ENCODE measurements around the gene HEATR1. TPM values are rescaled to one million over a fixed set of nuclear protein-coding genes. Genes with fewer than 3 reads are reported as not detected.
"Not testable (repeated sequence)": the region's sequence is repeated elsewhere in the genome, so short reads cannot be mapped to it uniquely, and the experiment has no call there.

HEATR1 gene
- total RNA-seq, 3 donors from 2014 or later = 113 to 126 (median 120) TPM

DNA sequence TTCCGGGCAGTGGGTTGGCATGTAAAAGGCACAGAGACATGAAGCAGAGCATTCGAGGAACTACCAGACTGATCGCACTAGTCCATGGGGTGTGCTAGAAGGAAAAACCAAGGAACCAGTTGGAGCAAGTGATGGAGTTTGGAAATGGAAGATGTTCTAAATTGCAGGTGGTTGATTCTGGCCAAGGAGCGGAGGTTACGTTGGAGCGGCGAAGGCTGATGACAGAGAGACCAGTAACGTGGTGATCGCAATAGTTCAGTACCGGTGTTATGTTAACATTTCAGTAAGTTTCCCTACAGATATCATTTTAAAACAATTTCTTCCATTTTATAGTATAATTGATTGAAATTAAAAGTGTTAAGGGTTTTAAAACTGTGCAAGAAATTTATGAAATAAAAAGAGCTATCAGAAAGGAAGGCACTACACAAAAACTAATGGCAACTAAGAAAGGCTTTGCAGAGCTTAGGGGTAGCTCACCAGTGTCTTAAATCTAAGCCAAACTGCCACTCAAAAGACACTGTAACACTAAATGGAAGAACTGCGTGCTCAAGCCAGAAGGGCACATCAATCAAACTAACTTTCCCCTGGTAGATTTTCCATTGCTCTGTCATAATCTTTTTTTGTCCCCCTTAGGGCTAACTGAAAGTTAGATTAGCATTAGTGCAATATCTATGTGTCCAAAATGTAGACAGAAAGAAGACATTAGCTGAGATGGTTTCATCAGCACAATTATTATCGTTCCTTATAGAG, 11.3 kb upstream of the HEATR1 start:
- no peaks in the 10 kb centered on the region for H3K4me1 Mint-ChIP-seq (ENCODE audit: low read depth)
- H3K36me3 Mint-ChIP-seq (ENCODE audit: insufficient read depth) = no peaks in the 10 kb centered on the region
- no peak for ATAC-seq
- no peak for DNase-seq
- peaks cover 40% of the 10 kb centered on the region for H3K27me3 Mint-ChIP-seq (ENCODE audit: low read depth)
- H3K4me3 Mint-ChIP-seq = no peak overlapping the region
- H3K9me3 Mint-ChIP-seq = peaks cover 4% of the 10 kb centered on the region

DNA sequence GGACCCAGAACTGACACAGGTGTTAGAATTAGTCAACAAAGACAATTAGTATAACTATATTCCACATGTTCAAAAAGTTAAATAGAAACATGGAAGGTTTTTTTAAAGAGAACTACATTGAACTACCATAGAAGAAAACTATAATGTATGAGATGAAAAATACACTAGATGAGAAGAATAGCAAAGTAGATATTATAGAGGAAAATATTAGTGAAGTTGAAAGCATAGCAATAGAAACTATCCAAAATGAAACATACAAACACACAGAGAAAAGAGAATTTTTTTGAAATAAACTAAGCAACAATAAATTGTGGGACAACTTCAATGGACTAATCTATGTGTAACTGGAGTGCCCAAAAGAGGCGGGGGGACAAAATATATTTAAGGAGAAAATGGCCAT, 8.0 kb upstream of the HEATR1 start:
- no peak overlapping the region for H3K4me3 Mint-ChIP-seq
- peaks cover 4% of the 10 kb centered on the region for H3K9me3 Mint-ChIP-seq
- H3K27me3 Mint-ChIP-seq (ENCODE audit: low read depth) = peaks cover 57% of the 10 kb centered on the region
- H3K4me1 Mint-ChIP-seq (ENCODE audit: low read depth) = no peaks in the 10 kb centered on the region
- ATAC-seq (no peak), DNase-seq (no peak)
- H3K36me3 Mint-ChIP-seq (ENCODE audit: insufficient read depth) = no peaks in the 10 kb centered on the region

DNA sequence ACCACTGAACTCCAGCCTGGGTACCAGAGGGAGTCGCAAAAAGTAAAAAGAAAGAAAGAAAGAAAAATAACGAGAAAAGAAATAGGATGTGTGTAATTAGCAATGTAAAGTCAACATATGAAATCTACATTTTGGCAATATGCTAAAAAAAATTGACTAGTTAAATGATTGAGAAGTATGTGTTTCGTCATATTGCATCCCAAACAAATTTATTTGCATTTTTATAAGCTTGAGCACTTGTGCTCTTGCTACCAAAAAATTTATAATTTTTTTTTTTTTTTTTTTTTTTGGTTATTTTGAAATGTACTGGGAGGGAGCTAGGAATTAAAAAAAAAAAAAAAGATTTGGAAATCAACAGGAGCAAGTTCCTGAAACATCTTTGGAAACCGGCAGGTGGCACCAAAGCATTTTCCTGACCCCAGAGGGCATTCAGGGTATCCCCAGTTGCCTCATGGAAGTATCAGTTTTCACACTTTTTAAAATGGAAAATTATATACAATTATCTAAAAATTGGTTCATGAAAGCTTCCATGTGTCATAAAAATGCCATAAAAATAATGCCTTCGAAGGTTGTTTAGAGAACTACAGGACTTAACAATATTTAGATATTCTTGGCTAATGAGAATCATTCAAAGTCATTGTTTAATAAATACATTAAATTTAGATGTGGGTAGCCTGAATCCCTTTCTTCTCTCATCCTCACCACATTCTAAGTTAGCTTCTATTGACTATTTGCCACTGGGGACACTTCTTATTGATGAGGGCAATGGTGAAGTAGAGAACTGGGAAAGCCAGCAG, 4.8 kb upstream of the HEATR1 start:
- Mint-ChIP-seq H3K4me3 (no peak overlapping the region), H3K9me3 (peaks cover 4% of the 10 kb centered on the region), H3K36me3 (ENCODE audit: insufficient read depth) (no peaks in the 10 kb centered on the region), H3K27me3 (ENCODE audit: low read depth) (peaks cover 42% of the 10 kb centered on the region), H3K4me1 (ENCODE audit: low read depth) (peaks cover 5% of the 10 kb centered on the region)
- no peak for DNase-seq
- ATAC-seq = no peak

DNA sequence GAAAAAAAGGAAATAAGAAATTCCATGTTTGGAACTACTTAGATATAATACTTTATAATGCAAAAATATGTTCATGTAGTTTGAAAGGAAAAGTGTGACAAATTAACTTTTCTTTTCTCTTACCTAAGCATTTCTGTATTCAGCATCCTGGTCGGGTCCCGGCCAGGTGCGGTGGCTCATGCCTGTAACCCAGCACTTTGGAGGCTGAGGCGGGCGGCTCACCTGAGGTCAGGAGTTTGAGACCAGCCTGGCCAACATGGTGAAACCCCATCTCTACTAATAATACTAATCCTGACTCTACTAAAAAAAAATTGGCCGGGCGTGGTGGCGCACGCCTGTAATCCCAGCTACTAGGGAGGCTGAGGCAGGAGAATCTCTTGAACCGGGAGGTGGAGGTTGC, 3.3 kb upstream of the HEATR1 start:
- ATAC-seq = not testable (repeated sequence)

DNA sequence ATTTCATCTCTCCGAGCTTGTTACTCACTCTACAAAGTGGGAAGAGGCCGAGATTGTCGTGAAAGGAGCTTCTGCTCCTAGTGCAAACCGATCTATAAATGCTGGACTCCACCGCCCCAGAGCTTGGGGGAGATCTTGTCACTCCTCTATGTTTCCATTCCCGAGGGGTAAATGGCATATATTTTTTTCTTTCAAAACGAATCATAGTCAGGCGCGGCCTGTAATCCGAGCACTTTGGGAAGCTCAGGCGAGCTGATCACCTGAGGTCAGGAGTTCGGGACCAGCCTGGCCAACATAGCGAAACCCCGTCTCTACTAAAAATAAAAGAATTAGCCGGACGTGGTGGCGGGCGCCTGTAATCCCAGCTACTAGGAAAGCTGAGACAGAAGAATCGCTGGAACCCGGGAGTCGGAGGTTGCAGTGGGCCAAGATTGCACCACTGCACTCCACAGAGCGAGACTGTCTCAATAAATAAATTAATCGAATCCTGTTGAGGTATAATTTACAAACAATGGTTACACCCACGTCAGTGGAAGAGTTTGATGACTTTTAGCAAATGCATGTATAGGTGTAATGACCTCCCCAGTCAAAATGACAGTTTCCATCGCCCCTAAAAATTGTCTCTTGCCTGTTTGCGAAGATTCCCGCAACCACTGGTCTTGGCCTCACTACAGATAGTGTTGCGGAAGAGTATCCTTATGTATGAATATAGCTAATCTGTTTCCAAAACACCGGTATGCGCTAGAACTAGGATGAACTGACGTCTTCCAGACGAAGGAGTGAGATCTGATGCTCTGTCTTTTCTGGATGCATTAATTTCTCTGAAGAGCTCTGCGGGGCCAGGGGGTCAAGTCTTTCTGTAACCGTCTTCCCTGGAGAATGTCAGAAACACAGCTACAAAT, 840 bp upstream of the HEATR1 start:
- H3K27me3 Mint-ChIP-seq (ENCODE audit: low read depth) = peaks cover 18% of the 10 kb centered on the region
- ATAC-seq (no peak), DNase-seq (no peak)
- peak overlapping the region; percentile 99 for H3K4me3 Mint-ChIP-seq
- H3K9me3 Mint-ChIP-seq = no peaks in the 10 kb centered on the region
- peaks cover 11% of the 10 kb centered on the region for H3K36me3 Mint-ChIP-seq (ENCODE audit: insufficient read depth)
- H3K4me1 Mint-ChIP-seq (ENCODE audit: low read depth) = peaks cover 25% of the 10 kb centered on the region

More for the DNA sequence above, 3.3 kb upstream of the HEATR1 start:
- not testable (repeated sequence) for H3K36me3 Mint-ChIP-seq (ENCODE audit: insufficient read depth); H3K9me3 Mint-ChIP-seq; DNase-seq; H3K4me3 Mint-ChIP-seq
- H3K27me3 Mint-ChIP-seq (ENCODE audit: low read depth) = peaks cover 39% of the 10 kb centered on the region
- H3K4me1 Mint-ChIP-seq (ENCODE audit: low read depth) = peaks cover 18% of the 10 kb centered on the region

DNA sequence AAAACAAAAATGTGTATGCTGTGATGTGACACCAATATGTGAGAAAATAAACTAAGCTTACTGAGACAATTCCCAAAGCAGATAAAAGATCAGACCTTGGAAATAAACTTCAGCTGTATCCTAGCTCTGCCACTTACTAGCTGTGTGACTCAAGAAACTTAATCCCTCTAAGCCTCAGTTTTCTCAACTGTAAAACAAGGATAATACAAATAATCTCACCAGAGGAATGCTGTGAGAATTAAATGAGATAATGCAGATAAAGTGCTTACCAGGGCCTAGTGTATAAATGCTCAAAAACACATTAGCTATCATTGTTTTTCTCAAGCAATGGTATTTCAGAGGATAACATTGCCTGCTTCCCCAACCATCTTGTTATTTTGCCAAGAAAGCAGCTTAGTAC, 2.1 kb downstream of the HEATR1 start:
- DNase-seq (no peak), ATAC-seq (no peak)
- H3K4me1 Mint-ChIP-seq (ENCODE audit: low read depth) = peaks cover 25% of the 10 kb centered on the region
- H3K27me3 Mint-ChIP-seq (ENCODE audit: low read depth) = no peaks in the 10 kb centered on the region
- peaks cover 26% of the 10 kb centered on the region for H3K36me3 Mint-ChIP-seq (ENCODE audit: insufficient read depth)
- no peaks in the 10 kb centered on the region for H3K9me3 Mint-ChIP-seq
- peak overlapping the region; percentile 99 for H3K4me3 Mint-ChIP-seq

DNA sequence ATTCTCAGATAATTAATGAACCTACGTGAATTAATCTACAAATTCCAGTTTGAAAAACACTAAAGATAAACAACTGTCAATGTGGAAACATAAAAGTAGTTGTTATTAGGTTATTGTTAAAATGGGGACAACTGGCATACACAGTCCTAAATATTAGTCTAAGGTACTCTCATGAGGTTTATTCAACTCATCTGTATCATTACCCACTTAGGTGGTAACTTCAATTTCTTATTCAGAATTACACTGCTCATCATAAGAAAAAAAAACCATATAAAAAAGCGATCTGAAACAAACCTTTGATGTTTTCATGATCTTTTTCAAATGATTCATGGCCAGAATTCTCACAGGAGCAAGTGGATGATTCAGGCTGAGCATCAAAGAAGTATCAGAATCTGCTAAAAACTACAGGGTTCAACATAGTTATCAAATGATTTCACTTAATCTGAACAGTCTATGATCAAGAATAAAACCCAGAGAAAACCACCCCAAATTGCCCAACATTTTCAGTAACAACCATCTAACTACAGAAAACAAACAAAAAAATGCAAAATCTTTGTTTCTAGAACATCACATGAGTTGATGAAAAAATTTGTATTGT, 13.7 kb downstream of the HEATR1 start:
- H3K4me1 Mint-ChIP-seq (ENCODE audit: low read depth) = peaks cover 9% of the 10 kb centered on the region
- H3K27me3 Mint-ChIP-seq (ENCODE audit: low read depth) = no peaks in the 10 kb centered on the region
- H3K36me3 Mint-ChIP-seq (ENCODE audit: insufficient read depth) = peaks cover 50% of the 10 kb centered on the region
- no peaks in the 10 kb centered on the region for H3K9me3 Mint-ChIP-seq
- no peak overlapping the region for H3K4me3 Mint-ChIP-seq
- ATAC-seq = peak; percentile 69 to 72
- DNase-seq = no peak

DNA sequence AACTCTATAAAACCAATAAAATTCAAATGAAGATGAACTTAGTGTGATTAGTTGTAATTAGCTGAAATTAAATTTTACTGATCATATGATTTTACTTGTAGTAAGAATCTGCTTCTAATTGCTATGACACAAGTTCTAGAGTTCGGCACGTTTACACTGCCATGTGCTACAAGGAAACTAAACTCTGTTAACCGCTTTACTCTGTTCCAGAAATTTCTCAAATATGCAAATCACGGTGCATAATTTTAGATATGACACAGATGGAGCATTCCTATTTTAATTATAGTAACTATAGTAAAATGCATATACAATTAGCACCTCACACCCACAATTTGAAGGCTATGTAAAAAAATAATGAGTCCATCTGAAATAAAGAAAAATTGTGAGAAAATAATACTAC, 14.8 kb downstream of the HEATR1 start:
- H3K36me3 Mint-ChIP-seq (ENCODE audit: insufficient read depth) = peaks cover 55% of the 10 kb centered on the region
- no peaks in the 10 kb centered on the region for H3K27me3 Mint-ChIP-seq (ENCODE audit: low read depth)
- no peak overlapping the region for H3K4me3 Mint-ChIP-seq
- H3K4me1 Mint-ChIP-seq (ENCODE audit: low read depth) = peaks cover 9% of the 10 kb centered on the region
- ATAC-seq (no peak), DNase-seq (no peak)
- no peaks in the 10 kb centered on the region for H3K9me3 Mint-ChIP-seq

DNA sequence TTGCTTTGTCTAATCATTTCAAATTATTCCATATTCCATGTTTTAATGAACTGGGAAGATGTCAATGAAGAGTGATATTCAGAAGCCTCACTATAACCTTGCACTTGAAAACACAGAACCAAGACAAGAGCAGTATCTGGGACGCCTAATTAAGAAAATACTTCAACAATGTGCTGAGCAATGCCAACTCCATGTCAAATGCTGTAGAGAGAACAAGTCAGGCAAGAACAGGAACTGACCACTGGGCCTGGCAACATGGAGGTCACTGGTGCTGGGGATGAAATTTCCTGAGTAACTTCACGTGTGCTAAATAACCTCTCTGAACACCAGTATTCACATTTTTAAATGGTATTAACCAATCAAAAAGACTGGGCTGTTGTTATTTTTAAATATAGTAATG, 22.8 kb downstream of the HEATR1 start:
- Mint-ChIP-seq H3K27me3 (ENCODE audit: low read depth) (no peaks in the 10 kb centered on the region), H3K9me3 (no peaks in the 10 kb centered on the region), H3K4me3 (no peak overlapping the region), H3K36me3 (ENCODE audit: insufficient read depth) (peaks cover 58% of the 10 kb centered on the region), H3K4me1 (ENCODE audit: low read depth) (no peaks in the 10 kb centered on the region)
- ATAC-seq (no peak), DNase-seq (no peak)

DNA sequence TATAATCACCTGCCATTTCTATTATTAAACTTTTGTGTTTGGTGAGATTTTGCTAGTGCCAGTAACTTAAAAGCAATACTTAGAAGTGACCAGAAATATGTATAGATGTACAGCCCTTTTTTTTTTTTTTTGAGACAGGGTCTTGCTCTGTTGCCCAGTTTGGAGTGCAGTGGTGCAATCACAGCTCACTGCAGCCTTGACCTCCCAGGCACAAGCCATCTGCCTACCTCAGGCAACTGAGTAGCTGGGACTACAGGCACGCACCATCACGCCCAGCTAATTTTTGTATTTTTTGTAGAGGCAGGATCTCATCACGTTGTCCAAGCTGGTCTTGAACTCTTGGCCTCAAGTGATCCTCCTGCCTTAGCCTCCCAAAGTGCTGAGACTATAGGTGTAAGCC, 23.9 kb downstream of the HEATR1 start:
- not testable (repeated sequence) for H3K4me1 Mint-ChIP-seq (ENCODE audit: low read depth); H3K4me3 Mint-ChIP-seq; ATAC-seq; H3K9me3 Mint-ChIP-seq; DNase-seq; H3K27me3 Mint-ChIP-seq (ENCODE audit: low read depth)
- H3K36me3 Mint-ChIP-seq (ENCODE audit: insufficient read depth) = peaks cover 62% of the 10 kb centered on the region

DNA sequence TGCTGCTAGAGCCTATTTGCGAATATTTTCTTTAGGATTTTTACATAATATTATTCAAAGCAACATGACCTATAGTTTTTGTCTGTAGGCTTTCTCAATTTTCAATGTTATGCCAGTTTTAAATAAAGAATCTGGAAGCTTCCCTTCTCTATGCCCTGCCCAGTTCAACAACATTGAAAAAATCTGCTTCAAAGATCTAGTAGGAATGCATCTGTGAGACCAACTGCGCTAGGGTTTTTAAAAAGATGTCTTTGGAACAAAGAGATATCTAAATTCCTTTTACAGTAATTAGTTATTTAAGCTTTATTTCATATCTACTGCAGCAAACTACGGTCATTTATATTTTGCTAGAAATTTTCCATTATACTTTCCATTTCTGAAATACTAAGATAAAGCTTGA, 25.7 kb downstream of the HEATR1 start:
- H3K36me3 Mint-ChIP-seq (ENCODE audit: insufficient read depth) = peaks cover 52% of the 10 kb centered on the region
- no peak for ATAC-seq
- no peaks in the 10 kb centered on the region for H3K4me1 Mint-ChIP-seq (ENCODE audit: low read depth)
- DNase-seq = no peak
- H3K27me3 Mint-ChIP-seq (ENCODE audit: low read depth) = no peaks in the 10 kb centered on the region
- no peak overlapping the region for H3K4me3 Mint-ChIP-seq
- no peaks in the 10 kb centered on the region for H3K9me3 Mint-ChIP-seq

DNA sequence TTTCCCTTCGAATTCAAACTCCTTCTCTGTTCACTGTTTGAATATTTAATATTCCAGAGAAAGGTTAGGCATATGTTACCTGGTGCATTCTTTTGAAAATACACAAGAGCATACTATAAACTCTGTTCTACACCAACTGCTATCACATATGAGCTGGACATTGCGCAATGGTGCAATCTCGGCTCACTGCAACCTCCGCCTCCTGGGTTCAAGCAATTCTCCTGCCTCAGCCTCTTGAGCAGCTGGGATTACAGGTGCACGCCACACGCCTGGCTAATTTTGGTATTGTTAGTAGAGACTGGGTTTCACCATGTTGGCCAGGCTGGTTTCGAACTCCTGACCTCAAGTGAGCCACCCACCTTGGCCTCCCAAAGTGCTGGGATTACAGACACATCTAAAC, 27.3 kb downstream of the HEATR1 start:
- H3K27me3 Mint-ChIP-seq (ENCODE audit: low read depth); DNase-seq; H3K9me3 Mint-ChIP-seq; H3K4me3 Mint-ChIP-seq; ATAC-seq; H3K4me1 Mint-ChIP-seq (ENCODE audit: low read depth): not testable (repeated sequence)
- peaks cover 52% of the 10 kb centered on the region for H3K36me3 Mint-ChIP-seq (ENCODE audit: insufficient read depth)

DNA sequence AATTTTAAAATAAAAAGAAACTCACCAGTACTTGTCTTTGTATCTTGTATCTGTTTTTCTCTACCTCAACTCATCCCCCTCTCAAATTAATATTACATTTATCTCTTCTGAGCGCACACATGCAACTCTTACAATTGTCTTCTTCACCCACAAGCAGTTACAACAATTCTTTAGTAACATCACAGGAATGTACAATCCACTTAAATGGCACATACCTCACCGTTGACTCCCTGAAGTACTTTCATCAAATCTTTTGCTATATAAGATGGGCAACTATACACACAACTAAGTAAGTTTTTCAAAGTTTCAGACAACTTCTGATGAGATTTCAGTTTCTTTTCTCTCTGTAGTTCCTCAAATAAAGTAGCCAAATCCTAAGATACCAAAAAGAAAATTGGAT, 28.3 kb downstream of the HEATR1 start:
- H3K36me3 Mint-ChIP-seq (ENCODE audit: insufficient read depth) = peaks cover 44% of the 10 kb centered on the region
- ATAC-seq = no peak
- DNase-seq = no peak

DNA sequence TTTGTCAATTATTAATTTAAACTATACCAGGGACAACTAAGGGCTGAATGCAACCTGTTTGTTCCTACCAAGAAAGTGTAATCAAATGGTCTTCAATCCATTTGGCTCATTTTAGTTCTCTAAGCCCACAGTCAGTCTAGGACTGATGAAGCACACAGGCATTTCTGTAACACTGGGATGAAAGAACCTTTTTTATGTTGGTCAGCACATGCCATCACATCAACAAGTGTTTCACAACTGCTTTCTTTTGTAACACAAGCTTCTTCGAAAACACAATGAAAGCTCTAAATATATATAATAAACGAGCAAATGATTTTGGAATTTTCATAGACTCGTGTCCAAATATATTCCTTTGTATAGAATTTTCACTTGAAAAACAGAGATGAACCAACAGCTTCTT, 28.8 kb downstream of the HEATR1 start:
- Mint-ChIP-seq H3K9me3 (no peaks in the 10 kb centered on the region), H3K4me3 (no peak overlapping the region)
- ATAC-seq = no peak

More for the DNA sequence above, 28.3 kb downstream of the HEATR1 start:
- Mint-ChIP-seq H3K4me3 (no peak overlapping the region), H3K27me3 (ENCODE audit: low read depth) (no peaks in the 10 kb centered on the region), H3K4me1 (ENCODE audit: low read depth) (no peaks in the 10 kb centered on the region), H3K9me3 (no peaks in the 10 kb centered on the region)

More for the DNA sequence above, 28.8 kb downstream of the HEATR1 start:
- Mint-ChIP-seq H3K36me3 (ENCODE audit: insufficient read depth) (peaks cover 43% of the 10 kb centered on the region), H3K4me1 (ENCODE audit: low read depth) (no peaks in the 10 kb centered on the region), H3K27me3 (ENCODE audit: low read depth) (no peaks in the 10 kb centered on the region)
- no peak for DNase-seq
